Neuronal stem cell (in vitro differentiated cells): ENCODE results near the gene MIB1. TPM values are rescaled to one million over a fixed set of nuclear protein-coding genes. Genes with fewer than 3 reads are reported as not detected.
A peak's percentile ranks its signal among the peaks of the same experiment; 100 is the strongest.

Experiments used
- DNase-seq: peaks from one replicate; pipeline ENCODE4 v3.0.0-alpha.2; 2013; ENCODE audit warnings: low spot score
- H2AFZ ChIP-seq: one replicate; pipeline ENCODE4 v1.6.1; 2013; ENCODE audit warnings: mild to moderate bottlenecking, low read length, inconsistent platforms
- H2AK5ac ChIP-seq: 2 replicates; pipeline ENCODE4 v1.6.1; 2013; ENCODE audit warnings: low read depth, mild to moderate bottlenecking, inconsistent platforms, low read length, moderate library complexity, mixed read lengths
- H2BK120ac ChIP-seq: 2 replicates; pipeline ENCODE4 v1.6.1; 2013; ENCODE audit warnings: low read depth, mild to moderate bottlenecking, inconsistent platforms, low read length, moderate library complexity, mixed read lengths
- H2BK12ac ChIP-seq: one replicate; pipeline ENCODE4 v1.6.1; 2013; ENCODE audit warnings: low read length, inconsistent platforms
- H2BK15ac ChIP-seq: 2 replicates; pipeline ENCODE4 v1.6.1; 2013; ENCODE audit warnings: mild to moderate bottlenecking, low read length, inconsistent platforms, mixed read lengths
- H2BK5ac ChIP-seq: one replicate; pipeline ENCODE4 v1.6.1; 2013; ENCODE audit warnings: inconsistent platforms, mild to moderate bottlenecking, low read length, moderate library complexity
- H3K14ac ChIP-seq: one replicate; pipeline ENCODE4 v1.6.1; 2013; ENCODE audit warnings: low read length, inconsistent platforms
- H3K18ac ChIP-seq: 2 replicates; pipeline ENCODE4 v1.6.1; 2013; ENCODE audit warnings: low read length, inconsistent platforms
- H3K23ac ChIP-seq: 2 replicates; pipeline ENCODE4 v1.6.1; 2013; ENCODE audit warnings: low read depth, mild to moderate bottlenecking, mixed read lengths, low read length, inconsistent platforms; ENCODE audit not compliant: poor library complexity
- H3K27ac ChIP-seq: replicated peaks from 3 replicates; pipeline ENCODE4 v1.5.1; 2013; ENCODE audit warnings: low read length, inconsistent platforms
- H3K27me3 ChIP-seq, 3 experiments: 2 replicates each; pipeline ENCODE4 v1.6.1; 2013; ENCODE audit warnings: low read length in 3 of 3, mild to moderate bottlenecking in 2 of 3, inconsistent platforms in 1 of 3, low read depth in 1 of 3, mixed read lengths in 1 of 3, moderate library complexity in 1 of 3; ENCODE audit not compliant: control insufficient read depth in 3 of 3, insufficient read depth in 3 of 3
- H3K36me3 ChIP-seq, 2 donors: replicated peaks in 1 of 2; 2 replicates each; pipeline ENCODE4 v1.6.1; 2013; ENCODE audit warnings: low read length in 2 of 2; ENCODE audit not compliant: control insufficient read depth in 2 of 2, insufficient read depth in 2 of 2
- H3K4ac ChIP-seq: 2 replicates; pipeline ENCODE4 v1.6.1; 2013; ENCODE audit warnings: inconsistent platforms, mild to moderate bottlenecking, low read length, moderate library complexity
- H3K4me1 ChIP-seq, 2 donors: 1 replicate in 1 of 2; 2 replicates in 1 of 2; pipeline ENCODE4 v1.6.1; 2013; ENCODE audit warnings: low read length in 2 of 2, low read depth in 1 of 2; ENCODE audit not compliant: control insufficient read depth in 2 of 2, insufficient read depth in 1 of 2
- H3K4me2 ChIP-seq: one replicate; pipeline ENCODE4 v1.6.1; 2013; ENCODE audit warnings: mild to moderate bottlenecking, low read length, inconsistent platforms; ENCODE audit not compliant: insufficient read depth, poor library complexity, severe bottlenecking
- H3K4me3 ChIP-seq, 2 donors: 2 replicates each; pipeline ENCODE4 v1.5.1; 2013; ENCODE audit warnings: low read length in 2 of 2, mild to moderate bottlenecking in 2 of 2, inconsistent platforms in 1 of 2, moderate library complexity in 1 of 2
- H3K79me1 ChIP-seq: one replicate; pipeline ENCODE4 v1.6.1; 2013; ENCODE audit warnings: low read depth, mild to moderate bottlenecking, inconsistent platforms, low read length, moderate library complexity
- H3K9ac ChIP-seq: one replicate; pipeline ENCODE4 v1.6.1; 2013; ENCODE audit warnings: mild to moderate bottlenecking, low read depth, low read length, inconsistent platforms; ENCODE audit not compliant: poor library complexity
- H3K9me3 ChIP-seq, 2 donors: replicated peaks in 1 of 2; 2 replicates each; pipeline versions ENCODE3 to v1.6.1; 2013; ENCODE audit warnings: low read length in 2 of 2, mild to moderate bottlenecking in 2 of 2, inconsistent platforms in 1 of 2, low read depth in 1 of 2, mixed read lengths in 1 of 2, moderate library complexity in 1 of 2; ENCODE audit not compliant: control insufficient read depth in 2 of 2, insufficient read depth in 1 of 2
- H4K8ac ChIP-seq: one replicate; pipeline ENCODE4 v1.6.1; 2013; ENCODE audit warnings: low read depth, mild to moderate bottlenecking, inconsistent platforms, low read length, moderate library complexity
- H4K91ac ChIP-seq: one replicate; pipeline ENCODE4 v1.6.1; 2013; ENCODE audit warnings: low read length, low read depth, mild to moderate bottlenecking, inconsistent platforms; ENCODE audit not compliant: poor library complexity
- WGBS, 2 donors: extraction: QIAGEN DNeasy Blood & Tissue Kit; methylation state at CpG; one replicate each; pipeline ENCODE4 v1.1.7; 2013; ENCODE audit warnings: missing lambda C conversion rate in 2 of 2, mixed read lengths in 1 of 2; ENCODE audit not compliant: insufficient read length in 2 of 2, insufficient replicate concordance in 1 of 2; ENCODE audit errors: extremely low coverage in 2 of 2; 5-methylcytosine and 5-hydroxymethylcytosine counted together
- polyA plus RNA-seq, 2 experiments: library from polyadenylated mRNA; stranded (reverse); fragments of 200-250 nt; gene quantifications; one replicate each; pipeline ENCODE4 v1.2.3, GENCODE V29; 2013

Gene MIB1
- 34.4 TPM for polyA plus RNA-seq (2013, experiment 1 of 2)
- polyA plus RNA-seq (2013, experiment 2 of 2): 35.7 TPM

GRCh38 chr18:21740538-21741311 is at the start of gene MIB1:
Gene MIB1 (plus strand): TSS chr18:21740792. CDS start chr18:21741584, 792 bp downstream.
- H2AFZ ChIP-seq: peak within 1 kb of the TSS; percentile 98
- peak within 1 kb of the TSS; percentile 99 for H3K18ac ChIP-seq
- peak within 1 kb of the TSS; percentile 100 for H3K27ac ChIP-seq
- peak within 1 kb of the TSS; percentile 91 to 98 for H3K4me3 ChIP-seq
- H4K91ac ChIP-seq: no peak within 1 kb of the TSS
- peak within 1 kb of the TSS; percentile 90 for H2BK12ac ChIP-seq
- H3K23ac ChIP-seq: peak within 1 kb of the TSS; percentile 98
- H3K36me3 ChIP-seq: peaks cover 1 to 23% of the 10 kb centered on the region in 2 donors
- H3K9ac ChIP-seq: peak within 1 kb of the TSS; percentile 100
- peak within 1 kb of the TSS; percentile 97 for H2AK5ac ChIP-seq
- no peaks in the 10 kb centered on the region for H3K27me3 ChIP-seq
- no peak within 1 kb of the TSS for H2BK15ac ChIP-seq
- peak; percentile 99 for DNase-seq
- no peak within 1 kb of the TSS for H4K8ac ChIP-seq
- H2BK5ac ChIP-seq: peak within 1 kb of the TSS; percentile 95
- WGBS, 2 donors: no CpG with 5 or more reads among the region's 76 CpGs
- peaks cover 0 to 2% of the 10 kb centered on the region in 2 donors for H3K9me3 ChIP-seq
- H3K4me2 ChIP-seq: peak within 1 kb of the TSS; percentile 66
- peak within 1 kb of the TSS; percentile 100 for H3K14ac ChIP-seq
- no peak within 1 kb of the TSS for H3K4ac ChIP-seq
- H2BK120ac ChIP-seq: peak within 1 kb of the TSS; percentile 81
- H3K79me1 ChIP-seq: peaks cover 4% of the 10 kb centered on the region
- H3K4me1 ChIP-seq: peaks cover 1 to 3% of the 10 kb centered on the region in 2 donors

GRCh38 chr18:21693322-21693721 is 47.3 kb upstream of the MIB1 start:
- H2AFZ ChIP-seq: no peak overlapping the region
- H4K8ac ChIP-seq: no peak overlapping the region
- no peak overlapping the region for H2BK120ac ChIP-seq
- H3K18ac ChIP-seq: no peak overlapping the region
- no peak overlapping the region for H2BK15ac ChIP-seq
- H3K23ac ChIP-seq: no peak overlapping the region
- H2BK12ac ChIP-seq: no peak overlapping the region
- H4K91ac ChIP-seq: no peak overlapping the region
- no peaks in the 10 kb centered on the region for H3K4me1 ChIP-seq
- H3K4me2 ChIP-seq: no peak overlapping the region
- no peak overlapping the region for H3K14ac ChIP-seq
- no peaks in the 10 kb centered on the region for H3K79me1 ChIP-seq
- DNase-seq: no peak
- H3K4ac ChIP-seq: no peak overlapping the region
- no peak overlapping the region for H3K4me3 ChIP-seq
- H3K27ac ChIP-seq: no peak overlapping the region
- H2AK5ac ChIP-seq: no peak overlapping the region
- no CpG with 5 or more reads among the region's 2 CpGs for WGBS, 2 donors
- H2BK5ac ChIP-seq: no peak overlapping the region
- no peak overlapping the region for H3K9ac ChIP-seq
- H3K36me3 ChIP-seq: peaks cover 0 to 46% of the 10 kb centered on the region in 2 donors
- H3K9me3 ChIP-seq: peaks cover 2 to 16% of the 10 kb centered on the region in 2 donors
- no peaks in the 10 kb centered on the region for H3K27me3 ChIP-seq

GRCh38 chr18:21700528-21701075 is 40.0 kb upstream of the MIB1 start:
- no peak overlapping the region for H3K4me3 ChIP-seq
- peaks cover 0 to 2% of the 10 kb centered on the region in 2 donors for H3K9me3 ChIP-seq
- H2AFZ ChIP-seq: no peak overlapping the region
- no peaks in the 10 kb centered on the region for H3K79me1 ChIP-seq
- no peak overlapping the region for H3K14ac ChIP-seq
- no peak for DNase-seq
- H3K27me3 ChIP-seq: peaks cover 0 to 9% (median 3%) of the 10 kb centered on the region in 3 experiments
- no peak overlapping the region for H2AK5ac ChIP-seq
- peaks cover 0 to 54% of the 10 kb centered on the region in 2 donors for H3K36me3 ChIP-seq
- H3K23ac ChIP-seq: no peak overlapping the region
- no peak overlapping the region for H3K27ac ChIP-seq
- WGBS, 2 donors: no CpG with 5 or more reads among the region's 6 CpGs
- H2BK12ac ChIP-seq: no peak overlapping the region
- H3K4ac ChIP-seq: no peak overlapping the region
- H2BK15ac ChIP-seq: no peak overlapping the region
- H3K9ac ChIP-seq: no peak overlapping the region
- H3K4me2 ChIP-seq: no peak overlapping the region
- no peak overlapping the region for H2BK120ac ChIP-seq
- no peak overlapping the region for H4K8ac ChIP-seq
- no peak overlapping the region for H4K91ac ChIP-seq
- H2BK5ac ChIP-seq: no peak overlapping the region
- peaks cover 2 to 5% of the 10 kb centered on the region in 2 donors for H3K4me1 ChIP-seq
- H3K18ac ChIP-seq: no peak overlapping the region

GRCh38 chr18:21701621-21702020 is 39.0 kb upstream of the MIB1 start:
- no peak overlapping the region for H2BK5ac ChIP-seq
- H2BK12ac ChIP-seq: no peak overlapping the region
- no peak overlapping the region for H2BK15ac ChIP-seq
- H3K14ac ChIP-seq: no peak overlapping the region
- no peak overlapping the region for H2AK5ac ChIP-seq
- H4K8ac ChIP-seq: no peak overlapping the region
- no peak overlapping the region for H3K4ac ChIP-seq
- no peak for DNase-seq
- no peak overlapping the region for H3K4me2 ChIP-seq
- H3K9me3 ChIP-seq: peaks cover 0 to 7% of the 10 kb centered on the region in 2 donors
- no peak overlapping the region for H3K18ac ChIP-seq
- peaks cover 0 to 9% (median 3%) of the 10 kb centered on the region in 3 experiments for H3K27me3 ChIP-seq
- no peak overlapping the region for H2AFZ ChIP-seq
- no peak overlapping the region for H3K23ac ChIP-seq
- no peak overlapping the region for H3K27ac ChIP-seq
- H2BK120ac ChIP-seq: no peak overlapping the region
- H3K4me1 ChIP-seq: peaks cover 2 to 5% of the 10 kb centered on the region in 2 donors
- H3K4me3 ChIP-seq: no peak overlapping the region
- H3K9ac ChIP-seq: no peak overlapping the region
- WGBS, 2 donors: no CpG with 5 or more reads among the region's 2 CpGs
- no peaks in the 10 kb centered on the region for H3K79me1 ChIP-seq
- H3K36me3 ChIP-seq: peaks cover 0 to 49% of the 10 kb centered on the region in 2 donors
- no peak overlapping the region for H4K91ac ChIP-seq
